Activated CD4-positive, alpha-beta T cell treated with anti-CD3 and anti-CD28 coated beads, Interleukin-2, Interleukin-4, amounts not matched to agents 100 ng/mL and 50 ng/mL, durations not matched to agents 16 hours and 8 hours (primary cell): ENCODE measurements around the gene SLC34A3.
"Not testable (repeated sequence)": the region's sequence is repeated elsewhere in the genome, so short reads cannot be mapped to it uniquely, and the experiment has no call there.

Source experiments
- DNase-seq: peaks from one replicate; pipeline ENCODE4 v3.0.0-alpha.2; 2020; ENCODE audit warnings: low spot score

Gene SLC34A3

GRCh38 chr9:137228968-137229896 is 1.5 kb upstream of the SLC34A3 start:
- DNase-seq: no peak

- no peak for DNase-seq
Measured at GRCh38 chr9:137229903-137230704, 597 bp upstream of the SLC34A3 start.

- no peak for DNase-seq
Measured at GRCh38 chr9:137231372-137232039, 805 bp downstream of the SLC34A3 start.

DNA sequence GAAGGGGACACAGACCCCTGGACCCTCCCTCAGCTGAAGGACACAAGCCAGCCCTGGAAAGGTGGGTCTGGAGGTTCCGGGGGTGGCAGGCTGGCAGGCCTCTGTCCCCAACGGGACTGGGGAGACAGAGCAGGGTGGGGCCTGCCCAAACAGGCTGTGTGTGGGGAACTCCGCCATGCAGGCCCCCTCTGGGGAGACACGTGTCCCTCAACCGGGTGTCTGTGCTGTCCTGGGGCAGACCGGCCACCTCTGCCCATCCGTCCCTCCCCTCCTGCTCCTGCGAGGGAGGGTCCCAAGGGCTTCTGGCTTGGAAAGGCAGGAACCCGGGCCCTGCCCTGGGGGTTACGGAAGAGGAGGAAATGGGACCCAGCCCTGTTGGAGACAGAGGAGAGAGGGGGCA is 1.4 kb downstream of the SLC34A3 start:
- DNase-seq: no peak

GRCh38 chr9:137232510-137232909 is 1.8 kb downstream of the SLC34A3 start:
- no peak for DNase-seq

- DNase-seq: no peak
Measured at GRCh38 chr9:137233143-137233980, 2.7 kb downstream of the SLC34A3 start.

- no peak for DNase-seq
Measured at GRCh38 chr9:137234055-137234697, 3.5 kb downstream of the SLC34A3 start.

DNA sequence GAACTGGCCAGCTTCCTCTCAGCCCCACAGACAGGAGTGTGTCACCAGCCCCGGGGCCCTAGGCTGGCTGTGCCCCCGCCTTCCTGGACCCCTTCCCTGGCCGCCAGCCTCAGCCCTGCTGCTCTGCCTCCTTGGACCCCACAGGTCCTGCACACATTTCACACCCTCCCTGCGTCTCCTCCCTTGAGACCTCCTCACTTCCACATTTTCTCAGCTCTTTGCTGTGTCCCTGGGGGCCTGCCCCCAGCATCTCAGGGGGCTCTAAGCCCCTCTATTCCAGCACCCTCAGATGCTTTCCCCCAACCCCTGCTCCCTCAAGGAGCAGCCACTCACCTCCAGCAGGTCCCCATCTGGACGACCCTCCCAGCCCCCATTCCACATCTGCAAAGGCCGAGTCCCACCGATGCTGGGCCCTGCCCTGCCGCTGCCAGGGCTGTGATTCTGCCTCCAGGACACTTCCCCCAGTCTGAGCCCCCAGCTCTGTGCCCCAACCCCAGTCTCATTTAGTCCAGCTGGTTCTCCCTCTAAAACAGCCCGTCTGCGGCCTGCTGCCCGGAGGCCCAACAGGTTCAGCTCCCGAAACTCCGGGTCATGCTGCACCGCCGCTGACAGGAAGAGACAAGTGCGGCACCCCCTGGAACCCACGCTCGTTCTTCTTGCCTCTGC is 4.2 kb downstream of the SLC34A3 start:
- DNase-seq: no peak

DNA sequence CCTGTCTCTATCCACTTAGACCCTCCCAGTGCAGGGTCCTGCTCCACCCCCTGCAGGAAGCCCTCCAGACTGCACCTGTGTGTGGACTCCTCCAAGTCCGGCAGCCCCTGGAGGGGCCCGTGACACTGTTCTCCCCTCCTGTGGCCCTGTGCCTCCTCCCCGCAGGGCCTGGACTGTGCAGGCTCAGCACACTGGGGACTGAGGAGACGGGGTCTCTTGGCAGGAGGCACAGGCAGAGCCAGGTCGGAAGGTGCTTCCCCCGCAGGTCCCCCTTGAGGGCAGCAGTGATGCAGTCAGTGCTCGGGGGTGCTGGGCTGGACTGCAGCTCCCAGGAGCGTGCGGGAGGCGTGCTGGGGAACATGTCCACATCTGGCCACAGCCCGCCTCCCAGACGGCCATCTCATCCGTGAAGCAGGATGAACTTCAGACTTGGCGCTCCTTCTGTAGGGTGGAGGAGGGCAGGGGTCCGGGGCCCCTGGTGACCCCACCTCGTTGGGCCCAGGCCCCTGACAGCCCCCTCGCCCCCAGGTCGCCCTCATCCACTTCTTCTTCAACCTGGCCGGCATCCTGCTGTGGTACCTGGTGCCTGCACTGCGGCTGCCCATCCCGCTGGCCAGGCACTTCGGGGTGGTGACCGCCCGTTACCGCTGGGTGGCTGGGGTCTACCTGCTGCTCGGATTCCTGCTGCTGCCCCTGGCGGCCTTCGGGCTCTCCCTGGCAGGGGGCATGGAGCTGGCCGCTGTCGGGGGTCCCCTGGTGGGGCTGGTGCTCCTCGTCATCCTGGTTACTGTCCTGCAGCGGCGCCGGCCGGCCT is 4.9 kb downstream of the SLC34A3 start:
- DNase-seq: no peak

DNA sequence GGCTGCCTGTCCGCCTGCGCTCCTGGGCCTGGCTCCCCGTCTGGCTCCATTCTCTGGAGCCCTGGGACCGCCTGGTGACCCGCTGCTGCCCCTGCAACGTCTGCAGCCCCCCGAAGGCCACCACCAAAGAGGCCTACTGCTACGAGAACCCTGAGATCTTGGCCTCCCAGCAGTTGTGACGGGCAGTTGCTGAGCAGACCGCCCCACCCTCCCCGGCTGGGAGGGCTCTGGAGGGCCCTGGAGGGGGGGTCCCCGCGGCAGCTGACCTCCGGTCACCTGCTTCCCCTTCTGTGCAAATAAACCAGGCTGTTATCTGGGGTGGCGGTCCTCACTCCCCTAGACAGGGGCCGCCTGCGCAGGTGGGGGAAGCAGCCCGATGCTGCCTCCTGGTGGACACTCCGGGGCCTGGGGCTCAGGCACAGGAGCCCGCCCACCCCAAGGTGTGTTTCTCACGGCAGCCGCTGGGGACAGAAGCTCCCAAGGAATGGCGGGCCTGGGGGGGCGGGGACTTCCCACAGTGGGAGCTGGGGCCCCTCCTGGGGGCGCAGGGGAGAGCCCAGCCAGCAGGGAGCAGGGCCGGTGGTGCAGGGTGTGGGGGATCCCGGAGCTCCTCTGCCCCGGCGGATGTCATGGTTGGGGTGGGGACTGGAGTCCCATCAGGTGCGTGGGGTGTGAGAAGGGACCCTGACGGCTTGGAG is 5.7 kb downstream of the SLC34A3 start:
- DNase-seq: peak; percentile 92

DNA sequence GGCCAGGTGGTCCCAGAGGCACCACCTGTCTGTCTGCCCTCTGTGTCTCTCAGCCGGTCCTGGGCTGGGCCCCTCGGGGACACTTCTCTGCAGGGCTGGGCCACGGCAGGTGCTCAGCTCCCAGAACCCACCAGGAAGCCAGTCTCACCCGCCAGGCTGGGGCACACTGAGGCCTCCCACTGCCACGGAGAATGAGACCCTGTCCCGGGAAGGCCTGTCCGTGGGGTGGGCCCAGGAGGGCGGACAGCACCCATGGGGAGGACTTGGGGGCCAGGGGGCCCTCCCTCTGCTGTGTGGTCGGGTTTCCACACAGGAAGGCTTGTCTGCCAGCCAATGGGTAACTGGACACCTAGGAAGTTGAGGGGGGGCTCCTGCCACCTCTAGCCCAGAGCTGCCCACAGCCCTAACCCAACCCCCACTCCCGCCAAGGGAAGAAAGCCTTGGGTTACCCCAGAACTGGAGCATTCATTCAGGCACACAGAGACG is 6.3 kb downstream of the SLC34A3 start:
- DNase-seq: no peak

DNA sequence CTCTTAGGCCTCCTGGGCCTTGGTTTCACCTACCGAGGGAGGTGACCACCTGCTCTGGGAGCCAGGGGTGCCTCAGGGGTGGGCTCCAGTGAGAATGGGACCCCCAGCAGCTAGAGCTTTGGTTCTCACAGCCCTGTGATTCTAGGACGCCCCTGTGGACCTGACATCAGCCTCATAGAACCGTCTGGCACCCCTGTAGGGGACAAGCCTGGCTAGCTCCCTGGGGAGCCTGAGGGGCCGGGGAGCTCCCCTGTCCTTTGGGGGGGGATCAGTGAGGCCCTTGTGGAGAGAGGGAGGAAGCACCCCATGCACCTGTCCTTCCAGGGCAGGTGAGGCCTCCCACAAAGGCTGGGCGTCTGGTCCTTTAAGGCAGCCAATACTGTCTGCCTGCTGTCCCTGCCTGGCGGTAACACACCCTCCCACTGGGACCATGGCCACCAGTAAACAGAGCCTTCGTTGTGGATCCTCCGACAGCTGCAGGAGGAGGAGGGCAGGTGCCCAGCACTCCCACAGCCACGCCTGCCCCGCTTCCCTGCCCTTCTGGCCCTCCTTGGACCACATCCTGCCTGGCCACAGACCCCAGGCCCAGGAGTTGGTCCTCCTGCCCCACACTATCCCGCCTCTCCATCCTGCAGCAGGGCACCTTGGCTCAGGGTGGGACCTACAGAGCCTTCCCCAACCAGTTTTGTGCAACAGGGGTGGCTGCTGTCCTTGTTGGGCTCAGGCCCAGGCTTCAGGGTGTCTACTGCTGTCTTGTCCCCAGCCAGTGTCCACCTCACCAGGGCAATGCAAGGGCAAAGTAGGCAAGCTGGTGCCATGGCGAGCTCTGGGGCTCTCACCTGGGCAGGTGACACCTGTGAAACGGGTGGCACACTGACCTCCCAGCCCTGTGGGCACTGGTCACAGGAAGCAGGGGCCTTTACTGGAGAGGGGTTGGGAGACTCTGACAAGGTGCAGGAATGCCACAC is 7.3 kb downstream of the SLC34A3 start:
- DNase-seq: no peak

DNA sequence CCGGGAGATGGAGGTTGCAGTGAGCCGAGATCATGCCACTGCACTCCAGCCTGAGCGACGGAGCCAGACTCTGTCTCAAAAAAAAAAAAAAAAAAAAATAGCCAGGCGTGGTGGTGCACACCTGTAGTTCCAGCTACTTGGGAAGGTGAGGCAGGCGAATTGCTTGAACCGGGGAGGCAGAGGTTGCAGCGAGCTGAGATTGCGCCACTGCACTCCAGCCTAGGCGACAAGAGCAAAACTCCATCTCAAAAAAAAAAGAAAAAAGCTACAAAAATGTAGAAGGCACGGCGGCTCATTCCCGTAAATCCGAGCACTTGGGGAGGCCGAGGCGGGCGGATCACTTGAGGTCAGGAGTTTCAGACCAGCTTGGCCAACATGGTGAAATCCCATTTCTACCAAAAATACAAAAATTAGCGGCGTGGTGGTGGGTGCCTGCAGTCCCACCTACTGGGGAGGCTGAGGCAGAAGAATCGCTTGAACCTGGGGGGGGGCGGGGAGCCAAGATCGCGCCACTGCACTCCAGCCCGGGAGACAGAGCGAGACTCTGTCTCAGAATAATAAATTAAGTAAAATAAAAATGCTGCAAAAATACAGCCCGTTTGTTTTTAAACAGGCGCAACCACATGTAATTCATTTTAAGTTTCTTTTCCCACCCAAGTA is 9.0 kb downstream of the SLC34A3 start:
- DNase-seq: not testable (repeated sequence)

DNA sequence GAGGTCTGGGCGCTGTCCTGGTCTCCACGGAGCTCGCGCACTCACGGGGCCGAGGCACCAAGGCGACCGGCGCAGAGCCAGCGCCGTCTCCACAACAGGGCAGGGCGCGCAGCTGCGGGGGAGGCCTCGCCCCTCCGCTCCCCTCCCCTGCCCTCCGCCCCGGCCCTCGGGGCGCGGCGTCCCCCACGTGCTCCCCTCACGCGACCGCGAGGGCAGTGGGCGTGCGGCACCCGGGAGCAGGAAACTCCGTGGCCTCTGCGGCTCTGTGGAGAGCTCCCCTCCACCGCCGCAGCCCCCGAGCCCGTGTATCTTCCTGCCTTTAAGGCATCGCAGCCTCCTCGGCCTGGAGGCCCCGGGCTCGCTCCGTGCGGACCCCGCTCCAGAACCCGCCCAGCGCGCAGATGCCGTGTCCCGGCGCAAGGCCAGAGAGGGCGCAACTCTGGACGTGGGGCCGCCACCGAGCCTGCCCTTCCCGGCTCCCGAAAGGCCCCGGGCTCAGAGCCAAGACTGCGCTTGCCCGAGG is 9.7 kb downstream of the SLC34A3 start:
- peak; percentile 64 for DNase-seq

GRCh38 chr9:137240841-137241489 is 10.3 kb downstream of the SLC34A3 start, which contains the start of gene TUBB4B:
Gene TUBB4B (plus strand): TSS chr9:137241287. CDS start chr9:137241361, 74 bp downstream.
- peak; percentile 99 for DNase-seq
